Common myeloid progenitor, CD34-positive (primary cell): ENCODE data around the gene MT1H.

Source experiments
- CTCF ChIA-PET: fragments of 350-600 bp; sonication (Branson Sonifier 250); formaldehyde crosslinking; loops from one replicate; lab custom pipeline; 2021; ENCODE audit warnings: antibody characterized with exemption; lab: Charles Lee
- POLR2A ChIA-PET: fragments of 350-600 bp; sonication (Branson Sonifier 250); formaldehyde crosslinking; loops from one replicate; lab custom pipeline; 2021; ENCODE audit warnings: antibody characterized with exemption; lab: Charles Lee
- DNase-seq, 3 donors: peaks; one replicate each; pipeline versions ENCODE4 v3.0.0 to v3.0.0-alpha.2; 2013
- H3K27ac ChIP-seq, 2 experiments: 1 replicate in 1 of 2; 2 replicates in 1 of 2; pipeline ENCODE4 v1.7.0; 2013; ENCODE audit warnings: inconsistent platforms in 2 of 2, low read length in 2 of 2, mild to moderate bottlenecking in 2 of 2, low read depth in 1 of 2, moderate library complexity in 1 of 2; ENCODE audit not compliant: severe bottlenecking in 2 of 2, insufficient read depth in 1 of 2, poor library complexity in 1 of 2
- H3K27me3 ChIP-seq, 5 experiments: replicated peaks in 2 of 5; 1 replicate in 3 of 5; 2 replicates in 2 of 5; pipeline versions ENCODE4 v1.6.1 to v1.7.0; 2013; ENCODE audit warnings: low read length in 4 of 5, mild to moderate bottlenecking in 2 of 5, moderate library complexity in 2 of 5, inconsistent platforms in 1 of 5; ENCODE audit not compliant: insufficient read depth in 5 of 5, control insufficient read depth in 4 of 5
- H3K36me3 ChIP-seq, 4 experiments: 1 replicate in 2 of 4; 2 replicates in 2 of 4; pipeline versions ENCODE4 v1.6.1 to v1.7.0; 2013; ENCODE audit warnings: low read length in 3 of 4, control low read depth in 1 of 4, mild to moderate bottlenecking in 1 of 4; ENCODE audit not compliant: control insufficient read depth in 4 of 4, insufficient read depth in 4 of 4
- H3K4me1 ChIP-seq, 4 experiments: 1 replicate in 3 of 4; 2 replicates in 1 of 4; pipeline versions ENCODE4 v1.6.1 to v1.7.1; 2013; ENCODE audit warnings: low read length in 3 of 4, mild to moderate bottlenecking in 3 of 4, control low read depth in 1 of 4, inconsistent platforms in 1 of 4, moderate library complexity in 1 of 4; ENCODE audit not compliant: control insufficient read depth in 4 of 4, insufficient read depth in 4 of 4; ENCODE audit errors: control extremely low read depth in 1 of 4
- H3K4me3 ChIP-seq, 7 experiments: 1 replicate in 4 of 7; 2 replicates in 3 of 7; pipeline versions ENCODE4 v1.5.1 to v1.7.0; 2013; ENCODE audit warnings: mild to moderate bottlenecking in 7 of 7, low read length in 6 of 7, moderate library complexity in 6 of 7, inconsistent platforms in 2 of 7, low read depth in 2 of 7, control low read depth in 1 of 7; ENCODE audit not compliant: insufficient read depth in 4 of 7, control insufficient read depth in 1 of 7; ENCODE audit errors: extremely low read depth in 1 of 7
- H3K9me3 ChIP-seq, 5 experiments: 1 replicate in 4 of 5; 2 replicates in 1 of 5; pipeline versions ENCODE4 v1.6.1 to v1.7.1; 2013; ENCODE audit warnings: low read length in 4 of 5, mild to moderate bottlenecking in 2 of 5, inconsistent platforms in 1 of 5, low read depth in 1 of 5, moderate library complexity in 1 of 5; ENCODE audit not compliant: control insufficient read depth in 4 of 5, insufficient read depth in 2 of 5; ENCODE audit errors: control extremely low read depth in 1 of 5
- WGBS: methylation state at CpG from one replicate; pipeline ENCODE4 v1.1.5; 2013; ENCODE audit not compliant: insufficient coverage; 5-methylcytosine and 5-hydroxymethylcytosine counted together

The MT1H gene

DNA sequence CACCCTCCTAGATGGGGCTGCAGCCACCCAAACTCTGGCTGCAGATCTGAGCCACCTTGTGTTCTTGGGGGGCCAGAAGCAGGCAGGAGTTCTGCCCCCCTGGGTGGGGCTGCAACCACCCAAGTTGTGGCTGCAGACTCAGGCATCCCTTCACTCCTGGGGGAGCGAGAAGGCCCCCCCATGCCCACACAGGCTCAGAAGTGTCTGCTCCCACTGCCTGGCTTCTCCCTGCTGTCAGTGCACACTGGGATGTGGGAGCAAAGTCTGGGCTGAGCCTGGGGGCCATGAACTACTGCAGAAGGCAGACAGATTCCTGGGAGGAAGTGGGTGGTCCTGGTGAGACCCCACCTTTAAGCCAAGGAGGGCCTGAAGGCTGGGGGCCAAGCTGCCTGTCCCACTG is 25.6 kb downstream of the MT1H start:
- H3K9me3 ChIP-seq = peaks cover 0 to 12% (median 4%) of the 10 kb centered on the region in 5 experiments
- H3K4me3 ChIP-seq = no peak overlapping the region
- no peaks in the 10 kb centered on the region for H3K36me3 ChIP-seq
- WGBS = 67% methylated on average over 1 of the region's 1 CpG
- H3K4me1 ChIP-seq = no peaks in the 10 kb centered on the region
- CTCF ChIA-PET = interaction anchor here (1.0 kb wide), 2 partner anchors 11 to 91 kb away, joined by 3 to 4 read pairs; no protein-coding TSS in a partner anchor
- POLR2A ChIA-PET = interaction anchor here (0.8 kb wide), 1 partner anchor 13 kb away, joined by 3 read pairs; no protein-coding TSS in a partner anchor
- no peak overlapping the region for H3K27ac ChIP-seq
- H3K27me3 ChIP-seq = peaks cover 0 to 3% (median 0%) of the 10 kb centered on the region in 5 experiments
- DNase-seq = no peak

DNA sequence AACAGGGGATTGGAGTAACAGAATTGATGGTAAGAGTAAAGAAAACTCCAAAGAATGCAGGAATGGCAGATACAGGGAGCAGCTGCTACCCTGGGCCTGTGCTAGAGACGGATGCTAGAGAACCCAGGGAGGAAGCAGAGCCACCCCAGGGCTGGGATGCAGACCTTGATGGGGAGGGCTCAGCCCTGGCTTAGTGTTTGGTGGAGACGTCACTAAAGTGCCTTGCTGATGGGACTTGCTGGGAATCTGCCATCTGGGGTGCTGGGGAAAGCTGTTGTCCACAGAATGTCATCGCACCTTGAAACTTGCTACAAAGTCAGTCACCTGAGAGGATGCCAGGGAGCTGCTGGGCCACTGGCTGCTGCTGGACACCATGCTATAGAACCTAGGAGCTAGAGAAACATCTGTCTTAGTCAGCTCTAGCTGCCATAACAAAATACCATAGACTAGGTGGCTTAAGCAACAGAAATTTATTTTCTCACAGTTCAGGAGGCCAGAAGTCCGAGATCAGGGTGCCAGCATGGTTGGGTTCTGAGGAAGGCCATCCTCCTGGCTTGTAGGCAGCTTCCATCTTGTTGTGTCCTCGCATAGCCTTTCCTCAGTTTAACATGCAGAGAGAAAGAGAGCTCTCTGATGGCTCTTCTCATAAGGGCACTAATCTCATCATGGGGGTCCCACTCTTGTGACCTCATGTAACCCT is 28.0 kb downstream of the MT1H start:
- H3K9me3 ChIP-seq = peaks cover 0 to 12% (median 4%) of the 10 kb centered on the region in 5 experiments
- H3K4me3 ChIP-seq = no peak overlapping the region
- CTCF ChIA-PET = interaction anchor here (0.7 to 2.4 kb wide), 10 partner anchors 20 to 121 kb away, joined by 3 to 8 read pairs (median 4); no protein-coding TSS in a partner anchor
- WGBS = 93% methylated on average over 5 of the region's 5 CpGs
- peaks cover 0 to 3% (median 0%) of the 10 kb centered on the region in 5 experiments for H3K27me3 ChIP-seq
- no peaks in the 10 kb centered on the region for H3K36me3 ChIP-seq
- H3K27ac ChIP-seq = no peak overlapping the region
- no peaks in the 10 kb centered on the region for H3K4me1 ChIP-seq
- POLR2A ChIA-PET = no interaction called here
- DNase-seq = no peak

DNA sequence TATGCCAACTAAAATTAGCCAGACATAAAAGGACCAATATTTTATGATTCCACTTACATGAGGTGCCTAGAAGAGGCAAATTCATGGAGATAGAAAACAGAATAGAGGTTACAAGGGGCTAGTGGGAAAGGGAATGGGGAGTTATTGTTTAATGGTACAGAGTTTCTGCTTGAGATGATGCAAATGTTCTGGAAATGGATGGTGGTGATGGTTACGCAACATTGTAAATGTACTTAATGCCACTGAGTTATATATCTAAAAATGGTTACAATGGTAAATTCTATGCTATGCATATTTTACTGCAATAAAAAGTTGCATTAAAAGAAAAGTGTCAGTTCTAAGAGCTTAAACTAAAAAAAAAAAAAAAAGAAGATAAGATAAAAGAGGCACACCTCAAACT is 30.6 kb downstream of the MT1H start:
- Histone ChIP-seq H3K27me3 (no peaks in the 10 kb centered on the region), H3K4me1 (no peaks in the 10 kb centered on the region), H3K9me3 (peaks cover 0 to 12% (median 4%) of the 10 kb centered on the region in 5 experiments), H3K27ac (no peak overlapping the region), H3K36me3 (no peaks in the 10 kb centered on the region), H3K4me3 (no peak overlapping the region)
- WGBS = no CpG with 5 or more reads among the region's 1 CpG
- POLR2A ChIA-PET = no interaction called here
- CTCF ChIA-PET = interaction anchor here (0.6 to 4.6 kb wide), 8 partner anchors 10 to 187 kb away, joined by 3 to 42 read pairs (median 24); partner anchors contain the start of genes MT1G, MT1H and MT2A
- DNase-seq = no peak

DNA sequence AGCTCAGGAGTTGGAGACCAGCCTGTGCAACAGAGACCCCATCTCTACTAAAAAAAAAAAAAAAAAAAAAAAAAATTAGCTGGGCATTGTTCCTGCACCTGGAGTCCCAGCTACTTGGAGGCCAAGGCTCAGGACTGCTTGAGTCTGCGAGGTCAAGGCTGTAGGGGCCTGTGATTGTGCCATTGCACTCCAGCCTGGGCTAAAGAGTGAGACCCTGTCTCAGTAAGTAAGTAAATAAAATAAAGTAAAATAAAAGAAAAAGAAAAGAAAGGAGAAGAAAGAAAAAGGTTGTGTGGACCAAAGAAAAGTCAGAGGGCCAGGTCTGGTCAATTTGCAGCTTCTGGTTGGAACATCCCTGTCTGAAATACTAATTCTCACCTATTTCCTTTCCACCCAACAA is 31.0 kb downstream of the MT1H start:
- H3K27ac ChIP-seq = no peak overlapping the region
- ChIA-PET POLR2A (no interaction called here), CTCF (interaction anchor here (0.6 to 4.6 kb wide), 9 partner anchors 10 to 187 kb away, joined by 3 to 42 read pairs (median 16); partner anchors contain the start of genes MT1G, MT1H and MT2A)
- H3K4me3 ChIP-seq = no peak overlapping the region
- H3K36me3 ChIP-seq = no peaks in the 10 kb centered on the region
- H3K27me3 ChIP-seq = no peaks in the 10 kb centered on the region
- DNase-seq = no peak
- no CpG with 5 or more reads among the region's 1 CpG for whole genome bisulfite sequencing
- peaks cover 0 to 12% (median 4%) of the 10 kb centered on the region in 5 experiments for H3K9me3 ChIP-seq
- no peaks in the 10 kb centered on the region for H3K4me1 ChIP-seq

DNA sequence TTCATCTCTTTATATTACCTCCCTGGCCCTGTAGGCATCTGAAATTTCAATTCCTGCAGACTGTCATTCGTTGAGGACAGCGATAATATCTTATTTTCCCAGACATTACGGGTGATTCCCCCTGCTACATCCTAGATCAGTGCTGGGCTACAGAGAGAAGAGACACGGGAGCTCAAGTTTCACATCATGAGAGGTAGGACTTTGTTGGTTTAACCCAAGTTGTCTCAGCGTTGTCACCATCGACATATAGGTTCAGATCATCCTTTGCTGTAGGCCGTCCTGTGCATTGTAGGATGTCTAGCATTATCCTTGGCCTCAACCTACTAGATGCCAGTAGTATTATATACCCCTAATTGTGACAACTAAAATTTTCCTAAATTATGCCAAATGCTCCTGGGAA is 31.9 kb downstream of the MT1H start:
- ChIA-PET POLR2A (interaction anchor here (1.2 kb wide), 1 partner anchor 59 kb away, joined by 3 read pairs; no protein-coding TSS in a partner anchor), CTCF (interaction anchor here (0.8 to 4.6 kb wide), 24 partner anchors 7 to 199 kb away, joined by 3 to 42 read pairs (median 5); partner anchors contain the start of genes MT1G, MT1H, MT1X and MT2A)
- Histone ChIP-seq H3K27me3 (no peaks in the 10 kb centered on the region), H3K9me3 (peaks cover 0 to 12% (median 4%) of the 10 kb centered on the region in 5 experiments), H3K4me1 (no peaks in the 10 kb centered on the region), H3K4me3 (no peak overlapping the region), H3K27ac (no peak overlapping the region), H3K36me3 (no peaks in the 10 kb centered on the region)
- no peak for DNase-seq
- 94% methylated on average over 7 of the region's 7 CpGs for WGBS

DNA sequence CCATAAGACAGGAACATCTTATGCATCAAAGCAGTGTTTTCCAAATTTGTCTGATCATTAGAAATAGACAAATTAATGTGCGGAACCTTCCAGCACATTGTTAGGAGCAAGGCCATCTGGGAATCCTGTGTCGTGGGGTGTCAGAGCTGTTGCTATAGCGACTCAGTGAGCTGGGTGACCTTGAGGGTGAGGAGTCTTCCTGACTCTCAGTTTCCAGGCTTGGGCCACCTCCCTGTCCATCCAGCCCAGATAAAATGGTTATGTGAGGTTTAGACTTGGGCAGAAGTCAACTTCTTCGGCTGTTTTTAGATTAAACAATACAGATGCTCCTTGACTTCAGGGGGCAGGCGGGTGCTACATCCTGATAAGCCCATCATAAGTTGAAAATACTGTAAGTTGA is 33.2 kb downstream of the MT1H start:
- no peak overlapping the region for H3K4me3 ChIP-seq
- H3K36me3 ChIP-seq = no peaks in the 10 kb centered on the region
- no peaks in the 10 kb centered on the region for H3K4me1 ChIP-seq
- POLR2A ChIA-PET = no interaction called here
- peaks cover 0 to 3% (median 0%) of the 10 kb centered on the region in 5 experiments for H3K9me3 ChIP-seq
- H3K27me3 ChIP-seq = no peaks in the 10 kb centered on the region
- WGBS = 100% methylated on average over 3 of the region's 5 CpGs
- H3K27ac ChIP-seq = no peak overlapping the region
- no peak for DNase-seq
- CTCF ChIA-PET = interaction anchor here (0.7 to 4.6 kb wide), 19 partner anchors 9 to 193 kb away, joined by 3 to 42 read pairs (median 5); partner anchors contain the start of genes MT1G, MT1H, MT1X and MT2A
